ENCODE results near the gene RAB15.
A peak's percentile ranks its signal among the peaks of the same experiment; 100 is the strongest.

RAB15 gene

GRCh38 chr14:64983439-64984310, 11.5 kb upstream of the RAB15 start:
- H3K4me2 ChIP-seq (ENCODE audit: low read depth, low read length) = peak overlapping the region; percentile 73; the same call in 1 of the 2 replicates
- no peaks in the 10 kb centered on the region for H3F3A ChIP-seq (ENCODE audit: insufficient read depth, low read length)
- peak; percentile 50 for DNase-seq
- H3K79me2 ChIP-seq (ENCODE audit: low read length) = peaks cover 16% of the 10 kb centered on the region
- H3K9ac ChIP-seq (ENCODE audit: low read length) = no peak overlapping the region
- H3K27me3 ChIP-seq (replicated peaks; ENCODE audit: insufficient read depth, low read length) = no peaks in the 10 kb centered on the region
- no peak overlapping the region for H3K27ac ChIP-seq (ENCODE audit: low read length)
- H3K4me1 ChIP-seq (ENCODE audit: low read length) = peaks cover 4% of the 10 kb centered on the region; the same call in 1 of the 2 replicates
- peak; percentile 46 for TF ChIP-seq CTCF (IDR thresholded peaks at IDR 0.05; ENCODE audit: low read length)
- no peak for TF ChIP-seq EZH2phosphoT487 (IDR thresholded peaks at IDR 0.05; ENCODE audit: low read length)
- no peaks in the 10 kb centered on the region for H4K20me1 ChIP-seq (ENCODE audit: insufficient read depth, low read length)
- H2AFZ ChIP-seq (ENCODE audit: low read length) = 0 out of 2 replicates have a peak overlapping the region, but pooled peaks have one; percentile 27
- H3K4me3 ChIP-seq (ENCODE audit: low read length) = peak overlapping the region; percentile 37; the same call in 1 of the 2 replicates
- no peaks in the 10 kb centered on the region for H3K9me2 ChIP-seq (replicated peaks; ENCODE audit: insufficient read depth, low read length)
- H3K9me3 ChIP-seq (replicated peaks; ENCODE audit: insufficient read depth, low read length) = no peaks in the 10 kb centered on the region
- H3K36me3 ChIP-seq (replicated peaks; ENCODE audit: insufficient read depth, low read length) = no peaks in the 10 kb centered on the region

- H3K36me3 ChIP-seq (replicated peaks; ENCODE audit: insufficient read depth, low read length) = no peaks in the 10 kb centered on the region
- H4K20me1 ChIP-seq (ENCODE audit: insufficient read depth, low read length) = no peaks in the 10 kb centered on the region
- H2AFZ ChIP-seq (ENCODE audit: low read length) = no peak overlapping the region
- no peak for TF ChIP-seq CTCF (IDR thresholded peaks at IDR 0.05; ENCODE audit: low read length)
- H3K9me3 ChIP-seq (replicated peaks; ENCODE audit: insufficient read depth, low read length) = no peaks in the 10 kb centered on the region
- H3K27me3 ChIP-seq (replicated peaks; ENCODE audit: insufficient read depth, low read length) = no peaks in the 10 kb centered on the region
- no peaks in the 10 kb centered on the region for H3K4me1 ChIP-seq (ENCODE audit: low read length)
- H3K4me2 ChIP-seq (ENCODE audit: low read depth, low read length) = no peak overlapping the region
- H3K4me3 ChIP-seq (ENCODE audit: low read length) = no peak overlapping the region
- H3K79me2 ChIP-seq (ENCODE audit: low read length) = no peaks in the 10 kb centered on the region
- H3K9ac ChIP-seq (ENCODE audit: low read length) = no peak overlapping the region
- DNase-seq = no peak
- H3K27ac ChIP-seq (ENCODE audit: low read length) = no peak overlapping the region
- no peaks in the 10 kb centered on the region for H3K9me2 ChIP-seq (replicated peaks; ENCODE audit: insufficient read depth, low read length)
- H3F3A ChIP-seq (ENCODE audit: insufficient read depth, low read length) = no peaks in the 10 kb centered on the region
Observed at GRCh38 chr14:64979336-64980074, 7.4 kb upstream of the RAB15 start.

GRCh38 chr14:64974563-64974962, 2.4 kb upstream of the RAB15 start:
- H3K4me2 ChIP-seq (ENCODE audit: low read depth, low read length) = no peak overlapping the region
- no peaks in the 10 kb centered on the region for H3K9me2 ChIP-seq (replicated peaks; ENCODE audit: insufficient read depth, low read length)
- H3K4me1 ChIP-seq (ENCODE audit: low read length) = peaks cover 11% of the 10 kb centered on the region
- H3K9me3 ChIP-seq (replicated peaks; ENCODE audit: insufficient read depth, low read length) = no peaks in the 10 kb centered on the region
- no peak overlapping the region for H3K27ac ChIP-seq (ENCODE audit: low read length)
- no peaks in the 10 kb centered on the region for H3K27me3 ChIP-seq (replicated peaks; ENCODE audit: insufficient read depth, low read length)
- H3F3A ChIP-seq (ENCODE audit: insufficient read depth, low read length) = no peaks in the 10 kb centered on the region
- no peaks in the 10 kb centered on the region for H4K20me1 ChIP-seq (ENCODE audit: insufficient read depth, low read length)
- DNase-seq = no peak
- no peak overlapping the region for H2AFZ ChIP-seq (ENCODE audit: low read length)
- peaks cover 9% of the 10 kb centered on the region; the same call in 1 of the 2 replicates for H3K79me2 ChIP-seq (ENCODE audit: low read length)
- no peak overlapping the region for H3K4me3 ChIP-seq (ENCODE audit: low read length)
- TF ChIP-seq EZH2phosphoT487 (IDR thresholded peaks at IDR 0.05; ENCODE audit: low read length) = no peak
- no peak for TF ChIP-seq CTCF (IDR thresholded peaks at IDR 0.05; ENCODE audit: low read length)
- no peak for TF ChIP-seq EZH2 (optimal IDR thresholded peaks at IDR 0.05; ENCODE audit: low read depth, low read length)
- no peaks in the 10 kb centered on the region for H3K36me3 ChIP-seq (replicated peaks; ENCODE audit: insufficient read depth, low read length)
- H3K9ac ChIP-seq (ENCODE audit: low read length) = no peak overlapping the region
